Activated naive CD4-positive, alpha-beta T cell treated with anti-CD3 and anti-CD28 coated beads, Interleukin-2, amount 50 U/mL, for 72 hours (primary cell): Measurements from ENCODE around the gene UTP4. TPM values are rescaled to one million over a fixed set of nuclear protein-coding genes. Genes with fewer than 3 reads are reported as not detected.

Experiments used
- ATAC-seq, 2 donors: fragments of 150-1000 bp; cut with Tn5 transposase; 2 replicates each; pipeline ENCODE4 v1.10.0; 2021; ENCODE audit warnings: mild to moderate bottlenecking in 2 of 2, moderate library complexity in 2 of 2
- DNase-seq, 2 donors: peaks; one replicate each; pipeline ENCODE4 v3.0.0; 2021 to 2022; ENCODE audit warnings: low spot score in 2 of 2
- H3K27ac Mint-ChIP-seq, 2 donors: one replicate each; pipeline ENCODE4 v1.8.0; 2022; ENCODE audit warnings: mild to moderate bottlenecking in 2 of 2, mixed read lengths in 2 of 2
- H3K36me3 Mint-ChIP-seq, 2 donors: one replicate each; pipeline ENCODE4 v1.8.0; 2022; ENCODE audit warnings: mixed read lengths in 2 of 2
- H3K9me3 Mint-ChIP-seq, 2 donors: one replicate each; pipeline ENCODE4 v1.8.0; 2022; ENCODE audit warnings: mixed read lengths in 2 of 2
- total RNA-seq, 2 donors: library from RNA; stranded (reverse); gene quantifications; one replicate each; pipeline ENCODE4 v1.2.3, GENCODE V29; 2022

UTP4 gene
- total RNA-seq, 2 donors from 2014 or later: 56.0 to 86.7 TPM

DNA sequence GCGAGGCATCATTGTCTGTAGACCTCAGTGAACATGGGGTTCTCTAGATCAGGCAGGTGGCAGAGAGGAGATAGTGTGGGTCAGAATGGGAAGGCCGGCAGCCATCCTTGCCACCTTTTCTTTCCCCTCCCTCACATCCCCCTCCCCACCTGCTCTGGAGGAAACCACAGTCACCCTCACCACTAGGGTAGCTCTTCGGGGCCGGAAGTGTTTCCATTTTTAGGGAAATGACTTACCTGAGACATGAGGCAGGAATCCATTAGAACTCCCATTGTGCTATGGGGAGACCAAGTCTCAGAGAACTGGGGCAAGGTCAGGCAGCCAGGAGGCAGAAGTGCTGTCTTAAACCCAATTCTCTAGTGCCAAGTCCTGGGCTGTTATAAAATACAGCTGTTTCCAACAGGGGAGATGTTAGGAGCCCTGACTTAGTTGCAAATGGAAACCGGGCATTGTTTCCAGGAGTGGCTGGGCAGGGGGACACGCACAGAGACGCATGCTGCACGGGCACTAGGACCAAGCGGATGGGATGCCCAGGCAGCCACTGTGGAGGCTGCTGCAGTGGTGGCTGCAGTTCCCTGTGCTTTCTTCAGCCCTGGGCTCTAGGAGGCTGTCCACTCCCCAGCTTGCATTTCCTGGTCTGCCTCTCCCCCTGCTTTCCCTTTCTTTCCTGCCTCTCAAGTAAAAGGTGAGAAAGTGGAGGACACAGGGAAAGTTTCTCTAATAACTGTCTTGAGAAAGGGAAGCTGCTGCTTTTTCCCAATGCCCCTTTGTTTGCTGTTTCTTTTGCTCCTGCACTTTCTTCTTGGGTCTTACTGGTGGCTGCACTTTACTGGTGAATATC, 24.2 kb upstream of the UTP4 start:
- H3K27ac Mint-ChIP-seq: no peak overlapping the region
- DNase-seq (no peak), ATAC-seq (no peak)
- peaks cover 5 to 7% of the 10 kb centered on the region in 2 donors for H3K36me3 Mint-ChIP-seq
- no peaks in the 10 kb centered on the region for H3K9me3 Mint-ChIP-seq

- DNase-seq (no peak), ATAC-seq (no peak)
- Mint-ChIP-seq H3K36me3 (peaks cover 5 to 7% of the 10 kb centered on the region in 2 donors), H3K27ac (no peak overlapping the region), H3K9me3 (no peaks in the 10 kb centered on the region)
Observed at GRCh38 chr16:69108905-69109252, 23.6 kb upstream of the UTP4 start.

- ATAC-seq (no peak), DNase-seq (no peak)
Observed at GRCh38 chr16:69109486-69110270, 22.8 kb upstream of the UTP4 start.

DNA sequence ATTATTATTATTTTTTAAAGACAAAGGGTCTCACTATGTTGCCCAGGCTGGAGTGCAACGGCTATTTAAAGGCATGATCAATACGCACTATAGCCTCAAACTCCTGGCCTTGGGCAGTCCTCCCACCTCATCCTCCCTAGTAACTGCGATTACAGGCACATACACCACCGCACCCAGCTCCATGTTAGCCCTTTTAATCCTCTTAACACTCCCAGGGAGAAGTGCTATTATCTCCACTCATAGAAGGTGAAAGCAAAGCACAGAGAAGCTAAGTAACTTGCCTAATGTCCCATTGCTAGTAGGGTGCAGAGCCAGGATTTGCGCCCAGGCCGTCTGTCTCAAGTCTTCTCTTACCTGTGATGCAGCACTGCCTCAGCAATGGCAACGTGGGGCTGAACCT, 22.0 kb upstream of the UTP4 start:
- no peak overlapping the region for H3K27ac Mint-ChIP-seq
- no peaks in the 10 kb centered on the region for H3K9me3 Mint-ChIP-seq
- H3K36me3 Mint-ChIP-seq: peaks cover 3 to 7% of the 10 kb centered on the region in 2 donors
- no peak for ATAC-seq
- DNase-seq: no peak

More at GRCh38 chr16:69109486-69110270, 22.8 kb upstream of the UTP4 start:
- Mint-ChIP-seq H3K27ac (no peak overlapping the region), H3K36me3 (peaks cover 5 to 7% of the 10 kb centered on the region in 2 donors), H3K9me3 (no peaks in the 10 kb centered on the region)

- Mint-ChIP-seq H3K36me3 (peaks cover 0 to 7% of the 10 kb centered on the region in 2 donors), H3K9me3 (no peaks in the 10 kb centered on the region), H3K27ac (peak overlapping the region in 1 of 2 donors; percentile 17)
- ATAC-seq (no peak), DNase-seq (no peak)
Observed at GRCh38 chr16:69111216-69111875, 21.1 kb upstream of the UTP4 start.

- Mint-ChIP-seq H3K27ac (peak overlapping the region in 1 of 2 donors; percentile 17), H3K9me3 (no peaks in the 10 kb centered on the region), H3K36me3 (peaks cover 0 to 7% of the 10 kb centered on the region in 2 donors)
- no peak for ATAC-seq
- no peak for DNase-seq
Observed at GRCh38 chr16:69111876-69112230, 20.6 kb upstream of the UTP4 start.

GRCh38 chr16:69112285-69113129, 19.9 kb upstream of the UTP4 start:
- Mint-ChIP-seq H3K36me3 (peaks cover under 1 to 7% of the 10 kb centered on the region in 2 donors), H3K27ac (peak overlapping the region in 1 of 2 donors; percentile 17), H3K9me3 (no peaks in the 10 kb centered on the region)
- peak in 1 of 2 donors; percentile 60 for DNase-seq
- peak; percentile 79 to 81 for ATAC-seq

DNA sequence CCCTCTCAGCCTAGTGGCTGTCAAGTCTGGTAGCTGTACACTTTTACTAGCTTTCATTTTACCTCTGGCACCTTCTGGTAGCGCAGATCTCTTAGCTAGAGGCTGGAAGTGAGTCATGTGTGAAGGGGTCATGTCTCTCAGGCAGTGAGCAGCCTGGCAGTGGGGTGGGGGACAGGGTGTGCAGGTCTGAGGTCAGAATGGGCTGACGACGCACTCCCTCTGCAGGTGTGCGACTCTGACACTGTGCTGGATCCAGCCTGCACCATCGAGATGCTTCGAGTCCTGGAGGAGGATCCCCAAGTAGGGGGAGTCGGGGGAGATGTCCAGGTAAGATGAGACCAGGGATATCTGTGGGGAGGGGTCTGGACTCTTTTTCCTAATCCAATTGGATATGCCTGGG, 19.2 kb upstream of the UTP4 start:
- Mint-ChIP-seq H3K36me3 (peaks cover 8 to 10% of the 10 kb centered on the region in 2 donors), H3K9me3 (no peaks in the 10 kb centered on the region), H3K27ac (no peak overlapping the region)
- DNase-seq: no peak
- ATAC-seq: peak in 1 of 2 donors; percentile 33

DNA sequence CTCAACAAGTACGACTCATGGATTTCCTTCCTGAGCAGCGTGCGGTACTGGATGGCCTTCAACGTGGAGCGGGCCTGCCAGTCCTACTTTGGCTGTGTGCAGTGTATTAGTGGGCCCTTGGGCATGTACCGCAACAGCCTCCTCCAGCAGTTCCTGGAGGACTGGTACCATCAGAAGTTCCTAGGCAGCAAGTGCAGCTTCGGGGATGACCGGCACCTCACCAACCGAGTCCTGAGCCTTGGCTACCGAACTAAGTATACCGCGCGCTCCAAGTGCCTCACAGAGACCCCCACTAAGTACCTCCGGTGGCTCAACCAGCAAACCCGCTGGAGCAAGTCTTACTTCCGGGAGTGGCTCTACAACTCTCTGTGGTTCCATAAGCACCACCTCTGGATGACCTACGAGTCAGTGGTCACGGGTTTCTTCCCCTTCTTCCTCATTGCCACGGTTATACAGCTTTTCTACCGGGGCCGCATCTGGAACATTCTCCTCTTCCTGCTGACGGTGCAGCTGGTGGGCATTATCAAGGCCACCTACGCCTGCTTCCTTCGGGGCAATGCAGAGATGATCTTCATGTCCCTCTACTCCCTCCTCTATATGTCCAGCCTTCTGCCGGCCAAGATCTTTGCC, 18.0 kb upstream of the UTP4 start:
- no peak for ATAC-seq
- no peaks in the 10 kb centered on the region for H3K9me3 Mint-ChIP-seq
- H3K27ac Mint-ChIP-seq: no peak overlapping the region
- peaks cover 9 to 11% of the 10 kb centered on the region in 2 donors for H3K36me3 Mint-ChIP-seq
- DNase-seq: no peak

DNA sequence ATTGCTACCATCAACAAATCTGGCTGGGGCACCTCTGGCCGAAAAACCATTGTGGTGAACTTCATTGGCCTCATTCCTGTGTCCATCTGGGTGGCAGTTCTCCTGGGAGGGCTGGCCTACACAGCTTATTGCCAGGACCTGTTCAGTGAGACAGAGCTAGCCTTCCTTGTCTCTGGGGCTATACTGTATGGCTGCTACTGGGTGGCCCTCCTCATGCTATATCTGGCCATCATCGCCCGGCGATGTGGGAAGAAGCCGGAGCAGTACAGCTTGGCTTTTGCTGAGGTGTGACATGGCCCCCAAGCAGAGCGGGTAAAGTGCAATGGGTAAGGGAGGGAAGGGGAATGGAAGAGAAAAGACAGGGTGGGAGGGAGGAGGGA, 17.5 kb upstream of the UTP4 start:
- DNase-seq (no peak), ATAC-seq (no peak)
- Mint-ChIP-seq H3K27ac (no peak overlapping the region), H3K9me3 (no peaks in the 10 kb centered on the region), H3K36me3 (peaks cover 5 to 11% of the 10 kb centered on the region in 2 donors)

GRCh38 chr16:69115361-69115760, 17.1 kb upstream of the UTP4 start:
- DNase-seq (no peak), ATAC-seq (no peak)
- Mint-ChIP-seq H3K36me3 (peaks cover 5 to 12% of the 10 kb centered on the region in 2 donors), H3K9me3 (no peaks in the 10 kb centered on the region), H3K27ac (no peak overlapping the region)

DNA sequence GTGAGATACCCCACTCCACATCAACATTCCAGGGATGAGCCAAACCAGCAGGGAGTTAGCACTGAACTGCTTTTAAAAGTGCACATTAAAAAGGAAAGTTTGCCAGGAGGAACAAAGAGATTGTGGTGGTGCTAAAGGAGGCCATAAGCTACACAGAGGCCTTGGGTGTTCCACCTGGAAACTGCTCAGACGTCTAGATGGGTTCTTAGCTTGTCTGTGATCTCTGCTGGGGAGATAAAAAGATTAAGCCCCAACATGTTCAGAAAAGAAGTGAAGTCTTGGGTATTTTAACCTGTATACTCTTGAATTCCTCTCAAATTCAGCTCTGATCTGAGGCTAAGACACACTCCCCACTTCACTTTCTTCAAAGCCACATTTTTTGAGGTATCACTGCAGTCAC, 16.6 kb upstream of the UTP4 start:
- peaks cover 5 to 17% of the 10 kb centered on the region in 2 donors for H3K36me3 Mint-ChIP-seq
- H3K9me3 Mint-ChIP-seq: no peaks in the 10 kb centered on the region
- DNase-seq (no peak), ATAC-seq (no peak)
- H3K27ac Mint-ChIP-seq: no peak overlapping the region

DNA sequence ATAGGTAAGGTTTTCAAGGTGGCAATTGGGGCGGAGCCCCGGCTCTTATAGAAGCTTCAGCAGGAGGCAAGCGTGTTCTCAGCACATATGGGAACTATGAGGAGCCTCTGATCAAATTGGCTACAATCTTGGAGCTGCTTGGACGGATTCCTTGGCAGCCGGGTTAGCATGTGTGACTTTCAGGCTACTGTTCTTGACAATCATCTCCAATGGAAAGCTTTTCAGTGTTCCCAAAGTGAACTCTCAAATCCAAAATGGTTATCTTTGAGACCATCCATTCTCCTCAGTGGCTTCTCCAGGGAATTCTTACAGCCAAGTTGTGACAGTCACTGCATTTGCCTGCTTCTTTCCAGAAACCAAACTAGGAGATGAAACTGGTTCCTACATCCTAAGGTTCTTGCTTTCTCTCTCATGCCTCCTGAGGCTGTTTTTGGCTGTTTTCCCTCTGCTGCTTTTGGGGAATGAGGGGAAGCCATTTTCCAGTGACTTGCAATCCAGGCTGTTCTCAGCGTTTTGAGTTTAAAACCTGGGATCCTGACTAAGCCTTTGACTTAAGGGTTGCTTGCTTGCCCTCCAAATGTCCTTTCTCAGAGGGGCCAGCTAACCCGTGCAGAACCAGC, 16.1 kb upstream of the UTP4 start:
- Mint-ChIP-seq H3K36me3 (peaks cover 5 to 22% of the 10 kb centered on the region in 2 donors), H3K27ac (no peak overlapping the region), H3K9me3 (no peaks in the 10 kb centered on the region)
- DNase-seq (no peak), ATAC-seq (no peak)

DNA sequence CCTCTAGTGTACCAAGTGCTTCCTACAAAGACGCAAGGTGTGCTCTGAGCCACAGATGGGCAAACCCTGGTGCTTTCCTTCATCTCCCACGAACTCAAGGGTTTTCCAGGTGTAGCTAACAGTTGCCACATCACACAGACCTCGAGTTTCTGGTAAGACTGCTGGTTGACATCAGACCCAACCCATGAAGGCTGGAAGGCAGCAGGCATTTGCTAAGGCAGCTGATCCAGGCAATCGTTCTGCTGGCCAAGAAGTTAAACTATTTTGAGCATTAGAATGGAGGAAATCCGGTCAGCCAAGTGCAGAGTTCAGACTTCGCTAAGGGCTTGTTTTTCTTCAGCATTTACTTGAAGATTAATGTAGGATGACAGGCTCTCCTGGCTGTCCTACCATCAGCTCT, 15.5 kb upstream of the UTP4 start:
- DNase-seq (no peak), ATAC-seq (no peak)
- no peaks in the 10 kb centered on the region for H3K9me3 Mint-ChIP-seq
- peaks cover 5 to 22% of the 10 kb centered on the region in 2 donors for H3K36me3 Mint-ChIP-seq
- H3K27ac Mint-ChIP-seq: no peak overlapping the region

GRCh38 chr16:69118468-69118867, 14.0 kb upstream of the UTP4 start:
- no peak overlapping the region for H3K27ac Mint-ChIP-seq
- peaks cover 5 to 22% of the 10 kb centered on the region in 2 donors for H3K36me3 Mint-ChIP-seq
- ATAC-seq (no peak), DNase-seq (no peak)
- H3K9me3 Mint-ChIP-seq: no peaks in the 10 kb centered on the region

- Mint-ChIP-seq H3K9me3 (no peaks in the 10 kb centered on the region), H3K36me3 (peaks cover 5 to 22% of the 10 kb centered on the region in 2 donors), H3K27ac (no peak overlapping the region)
- ATAC-seq (no peak), DNase-seq (no peak)
Observed at GRCh38 chr16:69118994-69119393, 13.5 kb upstream of the UTP4 start.
